SK-N-SH treated with all-trans-retinoic acid at 6 μM for 48 hours (cell line): Measurements from ENCODE around the gene ESRP2.

Experiments
- ATAC-seq: fragments of 200-7000 bp; cut with Tn5 transposase; 3 replicates; pipeline ENCODE4 v1.9.1; 2020; ENCODE audit warnings: mild to moderate bottlenecking, moderate library complexity
- ARNTL ChIP-seq: fragments of 450-650 bp; formaldehyde crosslinking; IDR thresholded peaks from 2 replicates; pipeline ENCODE4 v1.5.0; 2020; ENCODE audit warnings: low read depth, mild to moderate bottlenecking, moderate library complexity, borderline replicate concordance
- BACH2 ChIP-seq: fragments of 250-450 bp; sonication (Bioruptor Pico); IDR thresholded peaks from 2 replicates; pipeline ENCODE4 v1.9.0; 2021; ENCODE audit warnings: mild to moderate bottlenecking, borderline replicate concordance
- ESRRG ChIP-seq: fragments of 250-450 bp; sonication (Bioruptor Pico); IDR thresholded peaks from 2 replicates; pipeline ENCODE4 v1.6.1; 2021; ENCODE audit warnings: mild to moderate bottlenecking
- GLIS3 ChIP-seq: fragments of 250-450 bp; sonication (Bioruptor Pico); IDR thresholded peaks from 2 replicates; pipeline ENCODE4 v1.5.0; 2020; ENCODE audit warnings: mild to moderate bottlenecking, moderate library complexity
- ISL1 ChIP-seq: fragments of 250-450 bp; sonication (Bioruptor Pico); IDR thresholded peaks from 2 replicates; pipeline ENCODE4 v2.1.2; 2022; ENCODE audit warnings: mild to moderate bottlenecking, moderate library complexity
- OSR1 ChIP-seq: fragments of 250-450 bp; sonication (Bioruptor Pico); IDR thresholded peaks from 2 replicates; pipeline ENCODE4 v1.8.0; 2022; ENCODE audit warnings: moderate library complexity, mild to moderate bottlenecking, inconsistent platforms
- PATZ1 ChIP-seq: fragments of 250-450 bp; sonication (Bioruptor Pico); IDR thresholded peaks from 2 replicates; pipeline ENCODE4 v1.8.0; 2020; ENCODE audit warnings: mild to moderate bottlenecking, moderate library complexity, borderline replicate concordance
- POU6F1 ChIP-seq: fragments of 250-450 bp; sonication (Bioruptor Pico); IDR thresholded peaks from 2 replicates; pipeline ENCODE4 v1.8.0; 2021; ENCODE audit warnings: low read depth, mild to moderate bottlenecking, moderate library complexity, borderline replicate concordance
- PPARA ChIP-seq: fragments of 250-450 bp; sonication (Bioruptor Pico); IDR thresholded peaks from 2 replicates; pipeline ENCODE4 v1.5.0; 2020; ENCODE audit warnings: mild to moderate bottlenecking, borderline replicate concordance
- RARB ChIP-seq: fragments of 250-450 bp; sonication (Bioruptor Pico); IDR thresholded peaks from 2 replicates; pipeline ENCODE4 v1.8.0; 2021; ENCODE audit warnings: mild to moderate bottlenecking, moderate library complexity
- SNAI2 ChIP-seq: fragments of 250-450 bp; sonication (Bioruptor Pico); IDR thresholded peaks from 2 replicates; pipeline ENCODE4 v1.5.0; 2020; ENCODE audit warnings: mild to moderate bottlenecking, moderate library complexity
- TCF4 ChIP-seq: fragments of 250-450 bp; sonication (Bioruptor Pico); IDR thresholded peaks from 2 replicates; pipeline ENCODE4 v1.8.0; 2021; ENCODE audit warnings: mild to moderate bottlenecking, moderate library complexity, borderline replicate concordance
- TOX ChIP-seq: fragments of 250-450 bp; sonication (Bioruptor Pico); IDR thresholded peaks from 2 replicates; pipeline ENCODE4 v1.8.0; 2021; ENCODE audit warnings: mild to moderate bottlenecking, moderate library complexity, borderline replicate concordance
- ZC3H10 ChIP-seq: fragments of 250-450 bp; sonication (Bioruptor Pico); IDR thresholded peaks from 2 replicates; pipeline ENCODE4 v1.5.1; 2021; ENCODE audit warnings: mild to moderate bottlenecking, moderate library complexity
- ZFP3 ChIP-seq: fragments of 250-450 bp; sonication (Bioruptor Pico); IDR thresholded peaks from 2 replicates; pipeline ENCODE4 v1.5.0; 2020; ENCODE audit warnings: mild to moderate bottlenecking, moderate library complexity
- ZFP30 ChIP-seq: fragments of 450-650 bp; formaldehyde crosslinking; IDR thresholded peaks from 2 replicates; pipeline ENCODE4 v1.5.0; 2022; ENCODE audit warnings: mild to moderate bottlenecking, moderate library complexity
- ZNF565 ChIP-seq: fragments of 450-650 bp; formaldehyde crosslinking; conservative IDR thresholded peaks from 2 replicates; pipeline ENCODE4 v1.5.0; 2020; ENCODE audit warnings: low read depth, mild to moderate bottlenecking, moderate library complexity
- ZNF70 ChIP-seq: fragments of 450-650 bp; formaldehyde crosslinking; IDR thresholded peaks from 2 replicates; pipeline ENCODE4 v1.5.0; 2020; ENCODE audit warnings: mild to moderate bottlenecking, moderate library complexity
- ZNF8 ChIP-seq: fragments of 450-650 bp; formaldehyde crosslinking; IDR thresholded peaks from 2 replicates; pipeline ENCODE4 v1.5.0; 2020; ENCODE audit warnings: mild to moderate bottlenecking, moderate library complexity
- TF ChIP-seq, protein P1 (sequence below): fragments of 250-450 bp; sonication (Bioruptor Pico); IDR thresholded peaks from 2 replicates; pipeline ENCODE4 v1.5.0; 2020; ENCODE audit warnings: mild to moderate bottlenecking, moderate library complexity
- TF ChIP-seq, protein P2 (sequence below): fragments of 250-450 bp; sonication (Bioruptor Pico); IDR thresholded peaks from 2 replicates; pipeline ENCODE4 v1.5.1; 2020; ENCODE audit warnings: low read depth, mild to moderate bottlenecking, moderate library complexity

ESRP2 gene

DNA sequence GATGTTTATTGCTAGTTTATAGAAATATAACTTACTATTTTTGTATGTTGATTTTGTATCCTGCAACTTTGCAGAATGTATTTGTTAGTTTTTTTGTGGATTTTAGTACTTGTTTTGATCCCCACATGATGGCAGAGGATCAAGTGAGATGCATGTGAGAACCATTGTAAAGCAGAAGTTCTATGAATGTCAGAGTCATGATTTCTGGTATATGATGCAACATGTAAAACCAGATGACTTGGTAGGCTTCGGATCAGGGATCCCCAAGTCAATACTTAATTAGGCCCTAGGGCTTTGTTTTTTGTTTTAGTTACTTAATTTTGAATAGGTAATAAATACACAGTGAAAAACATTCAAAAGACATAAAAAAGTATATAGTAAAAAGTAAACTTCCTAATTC, 45.8 kb downstream of the ESRP2 start (continued):
- TF ChIP-seq, protein P1, sequence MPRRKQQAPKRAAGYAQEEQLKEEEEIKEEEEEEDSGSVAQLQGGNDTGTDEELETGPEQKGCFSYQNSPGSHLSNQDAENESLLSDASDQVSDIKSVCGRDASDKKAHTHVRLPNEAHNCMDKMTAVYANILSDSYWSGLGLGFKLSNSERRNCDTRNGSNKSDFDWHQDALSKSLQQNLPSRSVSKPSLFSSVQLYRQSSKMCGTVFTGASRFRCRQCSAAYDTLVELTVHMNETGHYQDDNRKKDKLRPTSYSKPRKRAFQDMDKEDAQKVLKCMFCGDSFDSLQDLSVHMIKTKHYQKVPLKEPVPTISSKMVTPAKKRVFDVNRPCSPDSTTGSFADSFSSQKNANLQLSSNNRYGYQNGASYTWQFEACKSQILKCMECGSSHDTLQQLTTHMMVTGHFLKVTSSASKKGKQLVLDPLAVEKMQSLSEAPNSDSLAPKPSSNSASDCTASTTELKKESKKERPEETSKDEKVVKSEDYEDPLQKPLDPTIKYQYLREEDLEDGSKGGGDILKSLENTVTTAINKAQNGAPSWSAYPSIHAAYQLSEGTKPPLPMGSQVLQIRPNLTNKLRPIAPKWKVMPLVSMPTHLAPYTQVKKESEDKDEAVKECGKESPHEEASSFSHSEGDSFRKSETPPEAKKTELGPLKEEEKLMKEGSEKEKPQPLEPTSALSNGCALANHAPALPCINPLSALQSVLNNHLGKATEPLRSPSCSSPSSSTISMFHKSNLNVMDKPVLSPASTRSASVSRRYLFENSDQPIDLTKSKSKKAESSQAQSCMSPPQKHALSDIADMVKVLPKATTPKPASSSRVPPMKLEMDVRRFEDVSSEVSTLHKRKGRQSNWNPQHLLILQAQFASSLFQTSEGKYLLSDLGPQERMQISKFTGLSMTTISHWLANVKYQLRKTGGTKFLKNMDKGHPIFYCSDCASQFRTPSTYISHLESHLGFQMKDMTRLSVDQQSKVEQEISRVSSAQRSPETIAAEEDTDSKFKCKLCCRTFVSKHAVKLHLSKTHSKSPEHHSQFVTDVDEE (CRISPR knock-in tag): no peak
- no peak for TF ChIP-seq POU6F1
- no peak for TF ChIP-seq ZC3H10 (CRISPR knock-in tag)
- no peak for TF ChIP-seq ZFP3 (CRISPR knock-in tag)
- TF ChIP-seq BACH2 (CRISPR knock-in tag): no peak
- no peak for TF ChIP-seq ARNTL
- TF ChIP-seq TCF4 (CRISPR knock-in tag): no peak
- no peak for TF ChIP-seq TOX

GRCh38 chr16:68188170-68188569, 47.8 kb downstream of the ESRP2 start:
- TF ChIP-seq RARB (no peak), ZNF8 (CRISPR knock-in tag) (no peak), ZFP30 (no peak), BACH2 (CRISPR knock-in tag) (no peak), ARNTL (no peak), ZNF70 (CRISPR knock-in tag) (no peak), ZNF565 (no peak), POU6F1 (no peak), ZC3H10 (CRISPR knock-in tag) (no peak), ESRRG (CRISPR knock-in tag) (no peak), SNAI2 (CRISPR knock-in tag) (no peak), GLIS3 (CRISPR knock-in tag) (no peak), PATZ1 (CRISPR knock-in tag) (no peak), OSR1 (no peak)
- TF ChIP-seq, protein P1 (CRISPR knock-in tag): no peak
- TF ChIP-seq, protein P2, sequence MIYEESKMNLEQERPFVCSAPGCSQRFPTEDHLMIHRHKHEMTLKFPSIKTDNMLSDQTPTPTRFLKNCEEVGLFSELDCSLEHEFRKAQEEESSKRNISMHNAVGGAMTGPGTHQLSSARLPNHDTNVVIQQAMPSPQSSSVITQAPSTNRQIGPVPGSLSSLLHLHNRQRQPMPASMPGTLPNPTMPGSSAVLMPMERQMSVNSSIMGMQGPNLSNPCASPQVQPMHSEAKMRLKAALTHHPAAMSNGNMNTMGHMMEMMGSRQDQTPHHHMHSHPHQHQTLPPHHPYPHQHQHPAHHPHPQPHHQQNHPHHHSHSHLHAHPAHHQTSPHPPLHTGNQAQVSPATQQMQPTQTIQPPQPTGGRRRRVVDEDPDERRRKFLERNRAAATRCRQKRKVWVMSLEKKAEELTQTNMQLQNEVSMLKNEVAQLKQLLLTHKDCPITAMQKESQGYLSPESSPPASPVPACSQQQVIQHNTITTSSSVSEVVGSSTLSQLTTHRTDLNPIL (CRISPR knock-in tag): no peak
- TF ChIP-seq, all 23 proteins: peak for 0
- no peak for ATAC-seq

- no peak for ATAC-seq
- TF ChIP-seq OSR1: no peak
- no peak for TF ChIP-seq SNAI2 (CRISPR knock-in tag)
- TF ChIP-seq ZNF565: no peak
- TF ChIP-seq ISL1 (CRISPR knock-in tag): no peak
- TF ChIP-seq, protein P2 (CRISPR knock-in tag): no peak
- TF ChIP-seq PPARA (CRISPR knock-in tag): no peak
- no peak for TF ChIP-seq POU6F1
- no peak for TF ChIP-seq TCF4 (CRISPR knock-in tag)
- no peak for TF ChIP-seq PATZ1 (CRISPR knock-in tag)
Measured at GRCh38 chr16:68187505-68187904, 48.4 kb downstream of the ESRP2 start.
